Tibial nerve (tissue), 4 donors: ENCODE data around the gene PLCB1. TPM values are rescaled to one million over a fixed set of nuclear protein-coding genes. Genes with fewer than 3 reads are reported as not detected.

ENCODE experiments used
- DNase-seq, 2 donors: peaks; one replicate each; pipeline ENCODE4 v3.0.0-alpha.2; 2019; ENCODE audit warnings: low spot score in 2 of 2
- H3K27ac ChIP-seq, 4 donors: fragments of 200-600 bp; sonication (generic) in 3 of 4; one replicate each; pipeline ENCODE4 v1.5.1; 2017 to 2019; ENCODE audit warnings: mild to moderate bottlenecking in 1 of 4
- H3K27me3 ChIP-seq, 2 donors: fragments of 200-600 bp; sonication (generic) in 1 of 2; one replicate each; pipeline versions ENCODE4 v1.5.1 to v1.6.0; 2017 to 2019
- H3K36me3 ChIP-seq, 3 donors: fragments of 200-600 bp; sonication (generic); one replicate each; pipeline ENCODE4 v1.5.1; 2018 to 2019
- H3K4me1 ChIP-seq, 4 donors: fragments of 200-600 bp; sonication (generic) in 3 of 4; one replicate each; pipeline ENCODE4 v1.5.1; 2017 to 2019
- H3K4me3 ChIP-seq, 4 donors: fragments of 200-600 bp; sonication (generic) in 3 of 4; one replicate each; pipeline ENCODE4 v1.5.1; 2017 to 2019; ENCODE audit warnings: mild to moderate bottlenecking in 1 of 4, moderate library complexity in 1 of 4
- H3K9me3 ChIP-seq, 4 donors: fragments of 200-600 bp; sonication (generic) in 3 of 4; one replicate each; pipeline ENCODE4 v1.5.1; 2017 to 2019
- EP300 ChIP-seq, 2 donors: sonication (generic); formaldehyde crosslinking; IDR thresholded peaks; one replicate each; pipeline ENCODE4 v1.6.1; 2017; ENCODE audit warnings: antibody characterized with exemption in 2 of 2, mild to moderate bottlenecking in 1 of 2
- POLR2A ChIP-seq, 2 donors: fragments of 450-650 bp; IDR thresholded peaks; one replicate each; pipeline ENCODE4 v1.6.1; 2017; ENCODE audit warnings: antibody characterized with exemption in 2 of 2, mild to moderate bottlenecking in 2 of 2, moderate library complexity in 2 of 2
- WGBS, 2 donors: methylation state at CpG; one replicate each; pipeline ENCODE4 v1.1.5; 2018; 5-methylcytosine and 5-hydroxymethylcytosine counted together
- total RNA-seq, 4 donors: library from RNA; depleted of rRNA; stranded (reverse); fragments of >200 nt; gene quantifications; one replicate each; pipeline ENCODE4 v1.1.0, GENCODE V29; 2016
- TF ChIP-seq, protein P1 (sequence below), 5 experiments: fragments of 200-600 bp in 3 of 5; fragments of 450-650 bp in 2 of 5; sonication (generic) in 3 of 5; IDR thresholded peaks; one replicate each; pipeline ENCODE4 v1.5.1; 2016 to 2019; ENCODE audit warnings: antibody characterized with exemption in 5 of 5, mild to moderate bottlenecking in 3 of 5, moderate library complexity in 2 of 5

The PLCB1 gene
- total RNA-seq, 4 donors from 2014 or later: 34.7 to 52.8 (median 39.2) TPM

DNA sequence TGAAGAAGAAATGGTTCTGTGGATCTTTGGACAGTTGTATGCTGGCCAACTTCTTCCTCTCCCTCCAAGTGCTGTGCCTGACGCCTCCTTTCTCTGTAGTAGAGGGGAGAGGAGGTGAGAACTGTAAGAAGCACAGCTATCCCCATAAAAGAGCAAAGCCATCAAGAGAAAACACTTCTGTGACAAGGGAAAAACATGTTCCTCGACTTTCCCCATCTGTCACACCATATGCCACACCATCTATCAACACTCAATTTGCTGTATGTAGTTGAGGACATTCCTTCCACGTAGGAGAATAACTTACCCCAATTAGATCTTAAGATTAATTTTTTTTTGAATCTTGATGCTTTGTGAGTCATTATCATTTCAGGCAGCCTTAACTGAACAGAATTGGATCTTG lies 780.7 kb downstream of the PLCB1 start:
- H3K9me3 ChIP-seq: no peaks in the 10 kb centered on the region
- no peaks in the 10 kb centered on the region for H3K36me3 ChIP-seq
- TF ChIP-seq EP300 (IDR thresholded peaks at IDR 0.05): no peak
- TF ChIP-seq POLR2A (IDR thresholded peaks at IDR 0.05): no peak
- TF ChIP-seq, protein P1, sequence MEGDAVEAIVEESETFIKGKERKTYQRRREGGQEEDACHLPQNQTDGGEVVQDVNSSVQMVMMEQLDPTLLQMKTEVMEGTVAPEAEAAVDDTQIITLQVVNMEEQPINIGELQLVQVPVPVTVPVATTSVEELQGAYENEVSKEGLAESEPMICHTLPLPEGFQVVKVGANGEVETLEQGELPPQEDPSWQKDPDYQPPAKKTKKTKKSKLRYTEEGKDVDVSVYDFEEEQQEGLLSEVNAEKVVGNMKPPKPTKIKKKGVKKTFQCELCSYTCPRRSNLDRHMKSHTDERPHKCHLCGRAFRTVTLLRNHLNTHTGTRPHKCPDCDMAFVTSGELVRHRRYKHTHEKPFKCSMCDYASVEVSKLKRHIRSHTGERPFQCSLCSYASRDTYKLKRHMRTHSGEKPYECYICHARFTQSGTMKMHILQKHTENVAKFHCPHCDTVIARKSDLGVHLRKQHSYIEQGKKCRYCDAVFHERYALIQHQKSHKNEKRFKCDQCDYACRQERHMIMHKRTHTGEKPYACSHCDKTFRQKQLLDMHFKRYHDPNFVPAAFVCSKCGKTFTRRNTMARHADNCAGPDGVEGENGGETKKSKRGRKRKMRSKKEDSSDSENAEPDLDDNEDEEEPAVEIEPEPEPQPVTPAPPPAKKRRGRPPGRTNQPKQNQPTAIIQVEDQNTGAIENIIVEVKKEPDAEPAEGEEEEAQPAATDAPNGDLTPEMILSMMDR (IDR thresholded peaks at IDR 0.05): no peak
- H3K27ac ChIP-seq: no peak overlapping the region
- H3K4me1 ChIP-seq: no peaks in the 10 kb centered on the region
- no peak for DNase-seq
- WGBS, 2 donors: 68 to 81% methylated on average over 3 of the region's 3 CpGs
- no peak overlapping the region for H3K4me3 ChIP-seq
- H3K27me3 ChIP-seq: no peaks in the 10 kb centered on the region

DNA sequence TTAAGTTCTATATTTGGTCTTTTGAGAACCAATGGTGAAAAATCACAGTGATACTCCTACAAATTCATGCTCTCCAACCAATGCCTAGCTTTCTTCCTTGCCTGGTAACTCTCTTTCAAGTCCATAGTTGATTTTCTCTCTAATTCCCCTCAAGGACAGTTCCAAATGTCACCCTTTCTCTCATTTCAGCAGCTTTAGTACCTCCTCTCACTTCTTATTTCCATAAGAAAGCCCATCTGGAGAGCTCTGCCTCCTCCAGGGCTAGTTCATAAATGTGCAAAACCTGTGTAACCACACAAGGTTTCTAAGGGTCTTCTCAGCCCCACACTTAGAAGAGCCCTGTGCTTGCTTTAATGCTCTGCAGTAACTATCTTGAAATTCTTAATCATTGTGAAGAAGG lies 781.4 kb downstream of the PLCB1 start:
- Histone ChIP-seq H3K27me3 (no peaks in the 10 kb centered on the region), H3K4me3 (no peak overlapping the region), H3K9me3 (no peaks in the 10 kb centered on the region), H3K4me1 (no peaks in the 10 kb centered on the region), H3K27ac (no peak overlapping the region), H3K36me3 (no peaks in the 10 kb centered on the region)
- no peak for DNase-seq
- no peak for TF ChIP-seq POLR2A (IDR thresholded peaks at IDR 0.05)
- no peak for TF ChIP-seq EP300 (IDR thresholded peaks at IDR 0.05)
- TF ChIP-seq, protein P1 (IDR thresholded peaks at IDR 0.05): no peak

- H3K36me3 ChIP-seq: no peaks in the 10 kb centered on the region
- no peaks in the 10 kb centered on the region for H3K27me3 ChIP-seq
- H3K9me3 ChIP-seq: no peaks in the 10 kb centered on the region
- H3K4me1 ChIP-seq: no peaks in the 10 kb centered on the region
- H3K27ac ChIP-seq: no peak overlapping the region
- TF ChIP-seq EP300 (IDR thresholded peaks at IDR 0.05): no peak
- H3K4me3 ChIP-seq: no peak overlapping the region
- 92 to 97% methylated on average over 1 of the region's 1 CpG for WGBS, 2 donors
- no peak for DNase-seq
Observed at GRCh38 chr20:8914421-8914820, 782.4 kb downstream of the PLCB1 start.

- no peak for DNase-seq
- TF ChIP-seq, protein P1 (IDR thresholded peaks at IDR 0.05): no peak
- TF ChIP-seq POLR2A (IDR thresholded peaks at IDR 0.05) (no peak), EP300 (IDR thresholded peaks at IDR 0.05) (no peak)
- H3K27me3 ChIP-seq: no peaks in the 10 kb centered on the region
- no peaks in the 10 kb centered on the region for H3K36me3 ChIP-seq
- H3K27ac ChIP-seq: no peak overlapping the region
- H3K4me1 ChIP-seq: no peaks in the 10 kb centered on the region
- H3K4me3 ChIP-seq: no peak overlapping the region
- H3K9me3 ChIP-seq: peaks cover 0 to 5% (median 0%) of the 10 kb centered on the region in 4 donors
Observed at GRCh38 chr20:8917084-8917483, 785.0 kb downstream of the PLCB1 start.

GRCh38 chr20:8918145-8918544 lies 786.1 kb downstream of the PLCB1 start:
- Histone ChIP-seq H3K27me3 (no peaks in the 10 kb centered on the region), H3K4me1 (no peaks in the 10 kb centered on the region), H3K36me3 (no peaks in the 10 kb centered on the region), H3K9me3 (peaks cover 0 to 5% (median 0%) of the 10 kb centered on the region in 4 donors), H3K4me3 (no peak overlapping the region), H3K27ac (no peak overlapping the region)
- DNase-seq: no peak
- WGBS, 2 donors: 82 to 86% methylated on average over 3 of the region's 3 CpGs
- TF ChIP-seq, protein P1 (IDR thresholded peaks at IDR 0.05): no peak
- TF ChIP-seq POLR2A (IDR thresholded peaks at IDR 0.05) (no peak), EP300 (IDR thresholded peaks at IDR 0.05) (no peak)

DNA sequence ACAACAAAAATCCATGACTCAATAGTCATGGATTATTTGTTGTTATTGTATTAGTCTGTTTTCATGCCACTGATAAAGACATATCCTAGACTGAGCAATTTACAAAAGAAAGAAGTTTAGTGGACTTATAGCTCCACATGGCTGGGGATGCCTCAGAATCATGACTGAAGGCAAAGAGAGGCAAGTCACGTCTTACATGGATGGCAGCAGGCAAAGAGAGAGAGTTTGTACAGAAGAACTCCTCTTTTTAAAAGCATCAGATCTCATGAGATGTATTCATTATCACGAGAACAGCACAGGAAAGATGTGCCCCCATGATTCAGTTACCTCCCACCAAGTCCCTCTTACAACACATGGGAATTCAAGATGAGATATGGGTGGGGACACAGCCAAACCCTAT lies 792.5 kb downstream of the PLCB1 start:
- no peak overlapping the region for H3K27ac ChIP-seq
- DNase-seq: no peak
- WGBS, 2 donors: 79 to 88% methylated on average over 2 of the region's 2 CpGs
- no peak for TF ChIP-seq POLR2A (IDR thresholded peaks at IDR 0.05)
- TF ChIP-seq, protein P1 (IDR thresholded peaks at IDR 0.05): no peak
- no peak for TF ChIP-seq EP300 (IDR thresholded peaks at IDR 0.05)
- no peaks in the 10 kb centered on the region for H3K27me3 ChIP-seq
- no peaks in the 10 kb centered on the region for H3K36me3 ChIP-seq
- H3K9me3 ChIP-seq: peaks cover 0 to 5% (median 0%) of the 10 kb centered on the region in 4 donors
- no peak overlapping the region for H3K4me3 ChIP-seq
- no peaks in the 10 kb centered on the region for H3K4me1 ChIP-seq
